Measurements from ENCODE around the gene CLRN3. TPM values are rescaled to one million over a fixed set of nuclear protein-coding genes. Genes with fewer than 3 reads are reported as not detected.

Gene CLRN3
- total and polyA plus RNA-seq, 2 experiments from 2014 or later = not detected

GRCh38 chr10:127916826-127917225, 24.1 kb upstream of the CLRN3 start:
- H3K4me1 ChIP-seq (ENCODE audit: insufficient read depth) = no peaks in the 10 kb centered on the region
- Mint-ChIP-seq H3K9me3 (no peaks in the 10 kb centered on the region; the same call in 2 of the 3 replicates), H3K4me3 (no peak overlapping the region), H3K27me3 (ENCODE audit: insufficient read depth, low read depth, poor library complexity) (peaks cover 4% of the 10 kb centered on the region), H3K27ac (no peak overlapping the region), H3K4me1 (peaks cover 4% of the 10 kb centered on the region; the same call in 2 of the 3 replicates), H3K36me3 (ENCODE audit: low read depth) (no peaks in the 10 kb centered on the region)
- peak; percentile 77 for ATAC-seq
- H2AFZ ChIP-seq = 0 out of 2 replicates have a peak overlapping the region, but pooled peaks have one; percentile 32
- no peaks in the 10 kb centered on the region for H3F3A ChIP-seq (replicated peaks; ENCODE audit: low read depth)
- TF ChIP-seq CREB1 (CRISPR knock-in tag; IDR thresholded peaks at IDR 0.05; ENCODE audit: low read depth) (no peak), CTCF (conservative IDR thresholded peaks at IDR 0.05; ENCODE audit: low read depth in 2 of 2) (peak; percentile 34 to 39; a peak in 2 of 4 replicates)
- H4K20me1 ChIP-seq (replicated peaks; ENCODE audit: insufficient read depth) = no peaks in the 10 kb centered on the region
- no peak overlapping the region for H3K4me2 ChIP-seq
- no peak overlapping the region for H3K27ac ChIP-seq (ENCODE audit: low read depth)
- no peaks in the 10 kb centered on the region for H3K27me3 ChIP-seq (ENCODE audit: insufficient read depth)
- no peaks in the 10 kb centered on the region for H3K79me2 ChIP-seq (replicated peaks; ENCODE audit: insufficient read depth)
- DNase-seq (ENCODE audit: low spot score) = peak; percentile 46
- H3K4me3 ChIP-seq = no peak overlapping the region
- H3K9me2 ChIP-seq (ENCODE audit: insufficient read depth) = no peaks in the 10 kb centered on the region
- no peaks in the 10 kb centered on the region for H3K36me3 ChIP-seq (ENCODE audit: insufficient read depth)

GRCh38 chr10:127915324-127915723, 22.6 kb upstream of the CLRN3 start:
- no peaks in the 10 kb centered on the region for H3K36me3 Mint-ChIP-seq (ENCODE audit: low read depth)
- H3K27me3 Mint-ChIP-seq (ENCODE audit: insufficient read depth, low read depth, poor library complexity) = peaks cover 4% of the 10 kb centered on the region
- H3K4me1 Mint-ChIP-seq = peaks cover 4% of the 10 kb centered on the region; the same call in 2 of the 3 replicates
- no peak overlapping the region for H3K27ac Mint-ChIP-seq
- no peak overlapping the region for H2AFZ ChIP-seq
- no peak overlapping the region for H3K4me2 ChIP-seq
- H3K27ac ChIP-seq (ENCODE audit: low read depth) = no peak overlapping the region
- no peaks in the 10 kb centered on the region for H3K9me3 Mint-ChIP-seq
- H3K79me2 ChIP-seq (replicated peaks; ENCODE audit: insufficient read depth) = no peaks in the 10 kb centered on the region
- H3K4me1 ChIP-seq (ENCODE audit: insufficient read depth) = no peaks in the 10 kb centered on the region
- DNase-seq (ENCODE audit: low spot score) (no peak), ATAC-seq (no peak)
- no peaks in the 10 kb centered on the region for H4K20me1 ChIP-seq (replicated peaks; ENCODE audit: insufficient read depth)
- H3K4me3 ChIP-seq = no peak overlapping the region
- no peaks in the 10 kb centered on the region for H3K27me3 ChIP-seq (ENCODE audit: insufficient read depth)
- H3F3A ChIP-seq (replicated peaks; ENCODE audit: low read depth) = no peaks in the 10 kb centered on the region
- no peaks in the 10 kb centered on the region for H3K9me2 ChIP-seq (ENCODE audit: insufficient read depth)
- H3K4me3 Mint-ChIP-seq = no peak overlapping the region
- no peaks in the 10 kb centered on the region for H3K36me3 ChIP-seq (ENCODE audit: insufficient read depth)
- TF ChIP-seq POLR2AphosphoS5 (IDR thresholded peaks at IDR 0.05; ENCODE audit: low read depth) (no peak), ZNF114 (CRISPR knock-in tag; IDR thresholded peaks at IDR 0.05) (no peak), ZNF462 (CRISPR knock-in tag; IDR thresholded peaks at IDR 0.05) (no peak), ETS1 (IDR thresholded peaks at IDR 0.05) (no peak), CREB1 (CRISPR knock-in tag; IDR thresholded peaks at IDR 0.05; ENCODE audit: low read depth) (no peak), EZH2phosphoT487 (IDR thresholded peaks at IDR 0.05; ENCODE audit: unreplicated experiment) (no peak), ZNF331 (CRISPR knock-in tag; IDR thresholded peaks at IDR 0.05; ENCODE audit: low read depth) (no peak), JUNB (IDR thresholded peaks at IDR 0.05; ENCODE audit: unreplicated experiment) (no peak), NANOG (IDR thresholded peaks at IDR 0.05; ENCODE audit: borderline replicate concordance) (no peak), CTCF (conservative IDR thresholded peaks at IDR 0.05; ENCODE audit: low read depth in 2 of 2) (no peak)

All from GM23338 (cell line).